Ishikawa (cell line): Measurements from ENCODE around the gene KCNJ9.
A peak's percentile ranks its signal among the peaks of the same experiment; 100 is the strongest.

Experiments
- CEBPB ChIP-seq: IDR thresholded peaks from 2 replicates; pipeline ENCODE4 v1.6.1; 2012
- CREB1 ChIP-seq: IDR thresholded peaks from 2 replicates; pipeline ENCODE4 v1.6.1; 2012; ENCODE audit warnings: low read depth
- EGR1 ChIP-seq: IDR thresholded peaks from 2 replicates; pipeline ENCODE4 v1.6.1; 2012
- EP300 ChIP-seq: IDR thresholded peaks from 2 replicates; pipeline ENCODE4 v1.6.1; 2012; ENCODE audit warnings: borderline replicate concordance
- FOXM1 ChIP-seq: IDR thresholded peaks from 2 replicates; pipeline ENCODE4 v1.6.1; 2012; ENCODE audit warnings: low read depth, borderline replicate concordance
- NFIC ChIP-seq: IDR thresholded peaks from 2 replicates; pipeline ENCODE4 v1.6.1; 2012
- RAD21 ChIP-seq: IDR thresholded peaks from 2 replicates; pipeline ENCODE4 v1.6.1; 2012; ENCODE audit warnings: low read depth
- TAF1 ChIP-seq: IDR thresholded peaks from 2 replicates; pipeline ENCODE4 v1.6.1; 2012; ENCODE audit warnings: low read depth, mild to moderate bottlenecking
- TCF12 ChIP-seq: IDR thresholded peaks from 2 replicates; pipeline ENCODE4 v1.6.1; 2012; ENCODE audit warnings: low read depth
- TEAD4 ChIP-seq: IDR thresholded peaks from 2 replicates; pipeline ENCODE4 v1.6.1; 2012
- YY1 ChIP-seq: IDR thresholded peaks from 2 replicates; pipeline ENCODE4 v1.6.1; 2012; ENCODE audit warnings: low read depth
- ZBTB7A ChIP-seq: IDR thresholded peaks from 2 replicates; pipeline ENCODE4 v1.6.1; 2012; ENCODE audit warnings: low read depth
- TF ChIP-seq, protein P1 (sequence below): IDR thresholded peaks from 2 replicates; pipeline ENCODE4 v1.6.1; 2012
- TF ChIP-seq, protein P2 (sequence below): IDR thresholded peaks from 2 replicates; pipeline ENCODE4 v1.6.1; 2012; ENCODE audit warnings: low read depth, mild to moderate bottlenecking
- TF ChIP-seq, protein P3 (sequence below): IDR thresholded peaks from 2 replicates; pipeline ENCODE4 v1.6.1; 2012

The KCNJ9 gene

DNA sequence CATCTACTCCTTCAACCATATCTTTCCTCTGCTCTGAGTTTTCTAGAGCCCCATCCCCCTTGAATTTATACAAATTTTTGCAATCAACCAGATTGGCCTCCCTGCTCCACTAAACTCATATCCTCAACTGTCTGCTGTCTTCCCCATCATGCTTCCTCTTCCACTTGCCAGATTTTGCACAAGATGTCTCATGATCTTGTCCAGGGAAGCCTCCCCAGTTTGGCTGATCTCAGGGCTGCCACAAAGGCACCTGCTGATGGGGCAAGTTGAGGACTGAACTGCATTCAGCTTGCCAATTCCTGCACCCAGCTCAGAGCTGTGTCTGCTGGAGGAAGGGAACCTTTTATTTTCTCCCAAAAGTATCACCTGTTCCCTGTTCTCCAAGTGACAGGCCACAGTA is 3.9 kb upstream of the KCNJ9 start:
- TF ChIP-seq, protein P1, sequence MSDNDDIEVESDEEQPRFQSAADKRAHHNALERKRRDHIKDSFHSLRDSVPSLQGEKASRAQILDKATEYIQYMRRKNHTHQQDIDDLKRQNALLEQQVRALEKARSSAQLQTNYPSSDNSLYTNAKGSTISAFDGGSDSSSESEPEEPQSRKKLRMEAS = no peak
- TF ChIP-seq YY1 = no peak

DNA sequence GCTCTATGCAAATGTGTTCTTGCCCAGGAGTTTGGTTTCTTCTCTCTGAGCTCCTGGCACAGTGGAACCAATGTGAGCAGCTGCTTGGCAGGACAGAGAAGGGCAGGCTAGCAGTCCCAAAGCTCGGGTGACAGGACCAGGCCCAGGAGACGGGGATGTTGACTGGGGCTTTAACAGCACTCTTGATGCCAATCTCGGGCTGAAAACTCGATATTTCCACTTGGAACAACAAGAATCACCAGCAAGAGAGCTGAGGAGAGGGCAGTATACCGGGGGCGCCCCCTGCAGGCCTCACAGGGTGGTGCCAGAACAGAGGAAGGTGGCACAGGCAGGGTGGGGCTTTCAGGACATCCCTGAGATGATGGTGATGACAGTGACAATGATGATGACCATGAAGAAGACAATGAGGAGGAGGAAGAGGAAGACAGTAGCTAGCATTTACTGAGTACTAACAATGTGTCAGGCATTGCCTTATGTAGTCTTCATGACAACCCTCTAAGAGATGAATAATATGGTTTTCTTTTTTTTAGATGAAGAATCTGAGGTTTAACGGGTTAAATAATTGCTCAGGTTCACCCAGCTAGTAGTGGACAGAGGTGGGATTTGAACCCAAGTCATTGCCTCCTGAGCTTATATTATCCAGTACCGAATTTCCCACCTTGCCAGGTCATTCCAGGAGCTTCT is 2.7 kb upstream of the KCNJ9 start:
- TF ChIP-seq NFIC (no peak), RAD21 (peak; percentile 82)

DNA sequence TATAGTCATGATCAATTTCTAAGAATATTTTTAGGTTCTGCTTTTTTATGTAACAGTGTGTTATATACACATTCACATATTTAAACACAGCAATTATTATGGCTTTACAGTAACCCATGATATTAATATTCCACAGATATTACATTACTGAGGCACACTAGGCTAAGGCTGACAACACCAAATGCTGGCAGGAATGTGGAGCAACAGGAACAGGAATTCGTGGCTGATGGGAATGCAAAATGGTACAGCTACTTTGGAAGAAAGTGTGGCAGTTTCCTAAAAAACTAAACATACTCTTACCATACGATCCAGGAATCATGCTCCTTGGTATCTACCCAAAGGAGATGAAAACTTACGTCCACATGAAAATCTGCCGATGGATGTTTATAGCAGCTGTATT is 1.9 kb upstream of the KCNJ9 start:
- TF ChIP-seq, protein P1 = no peak
- TF ChIP-seq YY1 (no peak), TEAD4 (no peak), EGR1 (no peak), EP300 (no peak)

DNA sequence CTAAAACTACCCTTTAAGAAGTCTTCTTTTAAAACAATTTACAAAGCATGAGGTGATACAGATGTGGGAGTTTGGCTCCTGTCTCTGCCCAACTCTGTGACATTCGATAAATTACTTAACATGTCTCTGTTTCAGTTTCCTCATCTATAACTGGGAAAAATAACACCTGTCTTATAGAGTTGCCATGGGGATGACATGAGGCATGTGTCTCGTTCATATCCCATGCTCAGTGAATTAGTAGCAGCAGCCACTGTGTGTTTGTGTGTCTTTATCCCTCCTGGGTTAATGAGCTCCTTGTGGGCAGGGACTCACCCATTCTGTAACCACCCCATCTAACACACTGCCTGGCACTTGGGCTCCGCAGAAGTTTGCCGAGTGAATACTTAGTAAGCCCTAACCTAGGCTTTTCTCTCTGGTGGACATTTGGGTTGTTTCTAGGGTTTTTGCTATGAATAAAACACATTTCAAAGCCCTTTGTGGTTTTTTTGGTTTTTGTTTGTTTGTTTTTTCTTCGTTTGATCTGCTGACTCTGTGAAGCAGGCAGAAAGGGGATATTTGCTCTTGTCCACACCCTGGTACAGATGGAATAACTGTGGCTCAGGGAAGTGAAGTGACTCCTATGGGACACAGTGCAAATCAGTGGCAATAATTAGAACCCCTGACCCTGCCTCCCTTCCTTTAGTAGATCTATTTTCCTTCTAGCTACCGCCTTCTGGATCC is 797 bp upstream of the KCNJ9 start:
- TF ChIP-seq EGR1 (no peak), RAD21 (no peak), ZBTB7A (no peak), CEBPB (no peak), EP300 (no peak), YY1 (no peak)

DNA sequence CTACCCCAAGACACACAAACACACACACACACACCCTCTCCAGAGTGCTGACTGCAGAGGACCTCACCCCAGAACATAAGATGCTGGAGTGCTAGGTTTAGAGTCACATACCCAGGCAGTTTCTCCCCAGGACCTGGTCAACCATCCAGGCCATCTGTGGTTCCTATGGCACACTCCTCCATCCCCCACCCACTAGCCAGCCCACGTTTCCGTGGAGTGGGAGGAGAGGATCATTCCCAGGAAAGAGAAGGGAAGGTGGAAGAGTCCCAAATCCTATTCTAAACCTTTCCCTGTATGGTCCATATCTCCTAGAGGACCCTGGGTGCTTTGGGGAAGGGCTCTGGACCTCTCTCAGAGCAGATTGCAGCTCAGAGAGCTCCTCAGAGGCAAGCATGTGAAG is 1.1 kb downstream of the KCNJ9 start:
- TF ChIP-seq TEAD4 (no peak), TCF12 (no peak), YY1 (no peak), CEBPB (no peak), ZBTB7A (no peak), EGR1 (no peak), FOXM1 (no peak)
- TF ChIP-seq, protein P2, sequence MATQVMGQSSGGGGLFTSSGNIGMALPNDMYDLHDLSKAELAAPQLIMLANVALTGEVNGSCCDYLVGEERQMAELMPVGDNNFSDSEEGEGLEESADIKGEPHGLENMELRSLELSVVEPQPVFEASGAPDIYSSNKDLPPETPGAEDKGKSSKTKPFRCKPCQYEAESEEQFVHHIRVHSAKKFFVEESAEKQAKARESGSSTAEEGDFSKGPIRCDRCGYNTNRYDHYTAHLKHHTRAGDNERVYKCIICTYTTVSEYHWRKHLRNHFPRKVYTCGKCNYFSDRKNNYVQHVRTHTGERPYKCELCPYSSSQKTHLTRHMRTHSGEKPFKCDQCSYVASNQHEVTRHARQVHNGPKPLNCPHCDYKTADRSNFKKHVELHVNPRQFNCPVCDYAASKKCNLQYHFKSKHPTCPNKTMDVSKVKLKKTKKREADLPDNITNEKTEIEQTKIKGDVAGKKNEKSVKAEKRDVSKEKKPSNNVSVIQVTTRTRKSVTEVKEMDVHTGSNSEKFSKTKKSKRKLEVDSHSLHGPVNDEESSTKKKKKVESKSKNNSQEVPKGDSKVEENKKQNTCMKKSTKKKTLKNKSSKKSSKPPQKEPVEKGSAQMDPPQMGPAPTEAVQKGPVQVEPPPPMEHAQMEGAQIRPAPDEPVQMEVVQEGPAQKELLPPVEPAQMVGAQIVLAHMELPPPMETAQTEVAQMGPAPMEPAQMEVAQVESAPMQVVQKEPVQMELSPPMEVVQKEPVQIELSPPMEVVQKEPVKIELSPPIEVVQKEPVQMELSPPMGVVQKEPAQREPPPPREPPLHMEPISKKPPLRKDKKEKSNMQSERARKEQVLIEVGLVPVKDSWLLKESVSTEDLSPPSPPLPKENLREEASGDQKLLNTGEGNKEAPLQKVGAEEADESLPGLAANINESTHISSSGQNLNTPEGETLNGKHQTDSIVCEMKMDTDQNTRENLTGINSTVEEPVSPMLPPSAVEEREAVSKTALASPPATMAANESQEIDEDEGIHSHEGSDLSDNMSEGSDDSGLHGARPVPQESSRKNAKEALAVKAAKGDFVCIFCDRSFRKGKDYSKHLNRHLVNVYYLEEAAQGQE = no peak
- TF ChIP-seq, protein P1 = no peak
- TF ChIP-seq, protein P3, sequence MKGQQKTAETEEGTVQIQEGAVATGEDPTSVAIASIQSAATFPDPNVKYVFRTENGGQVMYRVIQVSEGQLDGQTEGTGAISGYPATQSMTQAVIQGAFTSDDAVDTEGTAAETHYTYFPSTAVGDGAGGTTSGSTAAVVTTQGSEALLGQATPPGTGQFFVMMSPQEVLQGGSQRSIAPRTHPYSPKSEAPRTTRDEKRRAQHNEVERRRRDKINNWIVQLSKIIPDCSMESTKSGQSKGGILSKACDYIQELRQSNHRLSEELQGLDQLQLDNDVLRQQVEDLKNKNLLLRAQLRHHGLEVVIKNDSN = no peak

DNA sequence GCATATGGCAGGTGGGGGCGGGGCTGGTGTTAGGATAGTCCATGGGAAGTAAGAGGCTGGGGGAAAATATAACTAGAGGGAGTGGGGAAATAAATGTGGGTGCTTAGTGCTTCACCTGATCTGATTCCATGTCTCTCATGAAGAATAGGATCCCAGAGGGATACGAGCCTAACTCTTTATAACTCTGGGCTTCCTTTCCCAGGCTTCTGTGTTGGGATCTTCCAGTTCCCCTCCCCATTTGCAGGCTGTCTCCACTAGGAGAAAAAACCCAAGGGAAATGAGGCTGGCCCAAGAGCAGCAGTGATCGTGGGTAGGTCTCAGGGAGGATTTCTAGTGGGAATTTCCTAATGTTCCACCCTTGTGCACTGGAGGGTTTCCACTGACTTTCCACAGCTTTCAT is 1.6 kb downstream of the KCNJ9 start:
- TF ChIP-seq, protein P2 = no peak
- TF ChIP-seq YY1 = no peak
- no peak for TF ChIP-seq EP300
- no peak for TF ChIP-seq ZBTB7A
- TF ChIP-seq EGR1 = no peak
- TF ChIP-seq RAD21 = no peak
- no peak for TF ChIP-seq FOXM1
- TF ChIP-seq TCF12 = no peak
- TF ChIP-seq CEBPB = no peak
- TF ChIP-seq, protein P1 = no peak
- no peak for TF ChIP-seq TEAD4
- no peak for TF ChIP-seq NFIC
- TF ChIP-seq CREB1 = no peak
- TF ChIP-seq, protein P3 = no peak
- TF ChIP-seq TAF1 = no peak
